Ramos (cell line): ENCODE measurements around the gene RCN2.
"Not testable (repeated sequence)": the region's sequence is repeated elsewhere in the genome, so short reads cannot be mapped to it uniquely, and the experiment has no call there.

ENCODE experiments used
- in situ Hi-C: fragments of 300-500 bp; cut with MboI; formaldehyde crosslinking; loops from one replicate; pipeline ENCODE4 v1.14.3; 2022; ENCODE audit warnings: low sequenced_read_pairs; ENCODE audit not compliant: unreplicated experiment

The RCN2 gene

GRCh38 chr15:76931397-76932134 lies at the start of gene RCN2:
RCN2 (plus strand) TSS chr15:76931749; CDS start chr15:76931842, 93 bp downstream.
- in situ Hi-C loops, result no loop called here

DNA sequence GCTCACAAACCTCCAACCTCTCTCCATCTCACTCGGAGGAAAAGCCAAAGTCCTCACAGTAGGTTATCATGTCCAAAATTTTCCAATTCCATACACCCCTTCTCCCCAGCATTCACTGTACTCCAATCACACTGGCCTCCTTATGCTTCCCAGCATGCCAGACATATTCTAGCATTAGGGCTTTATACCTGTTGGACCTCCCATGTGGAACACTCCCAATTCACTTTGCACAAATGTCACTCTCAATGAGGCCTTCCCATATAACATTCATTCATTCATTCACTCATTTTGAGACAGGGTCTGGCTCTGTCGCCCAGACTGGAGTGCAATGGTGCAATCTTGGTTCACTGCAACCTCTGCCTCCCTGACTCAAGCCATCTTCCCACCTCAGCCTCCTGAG lies 46.3 kb upstream of the RCN2 start:
- in situ Hi-C loops, result no loop called here

GRCh38 chr15:76887280-76888141 lies 44.0 kb upstream of the RCN2 start:
- in situ Hi-C loops, result not testable (repeated sequence)

- in situ Hi-C loops, result not testable (repeated sequence)
Measured at GRCh38 chr15:76892836-76893235, 38.7 kb upstream of the RCN2 start.

DNA sequence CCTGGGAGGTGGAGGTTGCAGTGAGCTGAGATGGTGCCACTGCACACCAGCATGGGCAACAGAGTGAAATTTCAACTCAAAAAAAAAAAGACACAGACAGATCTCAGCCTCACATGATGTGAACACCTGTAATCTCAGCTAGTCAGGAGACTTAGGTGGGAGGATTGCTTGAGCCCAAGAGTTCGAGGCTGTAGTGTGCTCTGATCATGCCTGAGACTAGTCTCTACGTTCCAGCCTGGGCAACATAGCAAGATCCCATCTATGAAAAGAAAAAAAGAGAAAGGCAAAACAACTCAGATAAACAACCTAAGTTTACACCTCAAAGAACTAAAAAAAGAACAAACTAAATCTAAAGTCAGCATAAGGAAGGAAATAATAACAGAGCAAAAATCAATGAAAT lies 37.4 kb upstream of the RCN2 start:
- in situ Hi-C loops, result no loop called here

DNA sequence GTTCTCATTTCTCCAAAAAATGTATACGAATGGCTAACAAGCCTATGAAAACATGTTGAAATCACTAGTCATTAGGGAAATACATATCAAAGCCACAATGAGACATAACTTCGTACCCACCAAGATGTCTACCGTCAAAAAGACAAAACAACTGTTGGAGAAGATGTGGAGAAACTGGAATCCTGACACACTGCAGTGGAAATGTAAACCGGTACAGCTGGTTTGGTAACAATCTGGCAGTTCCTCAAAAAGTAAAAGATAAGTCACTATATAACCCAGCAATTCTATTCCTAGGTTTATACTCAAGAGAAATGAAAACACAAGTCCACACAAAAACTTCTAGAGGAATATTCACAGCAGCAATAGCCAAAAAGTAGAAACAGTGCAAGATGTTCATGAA lies 33.4 kb upstream of the RCN2 start:
- in situ Hi-C loops, result no loop called here

DNA sequence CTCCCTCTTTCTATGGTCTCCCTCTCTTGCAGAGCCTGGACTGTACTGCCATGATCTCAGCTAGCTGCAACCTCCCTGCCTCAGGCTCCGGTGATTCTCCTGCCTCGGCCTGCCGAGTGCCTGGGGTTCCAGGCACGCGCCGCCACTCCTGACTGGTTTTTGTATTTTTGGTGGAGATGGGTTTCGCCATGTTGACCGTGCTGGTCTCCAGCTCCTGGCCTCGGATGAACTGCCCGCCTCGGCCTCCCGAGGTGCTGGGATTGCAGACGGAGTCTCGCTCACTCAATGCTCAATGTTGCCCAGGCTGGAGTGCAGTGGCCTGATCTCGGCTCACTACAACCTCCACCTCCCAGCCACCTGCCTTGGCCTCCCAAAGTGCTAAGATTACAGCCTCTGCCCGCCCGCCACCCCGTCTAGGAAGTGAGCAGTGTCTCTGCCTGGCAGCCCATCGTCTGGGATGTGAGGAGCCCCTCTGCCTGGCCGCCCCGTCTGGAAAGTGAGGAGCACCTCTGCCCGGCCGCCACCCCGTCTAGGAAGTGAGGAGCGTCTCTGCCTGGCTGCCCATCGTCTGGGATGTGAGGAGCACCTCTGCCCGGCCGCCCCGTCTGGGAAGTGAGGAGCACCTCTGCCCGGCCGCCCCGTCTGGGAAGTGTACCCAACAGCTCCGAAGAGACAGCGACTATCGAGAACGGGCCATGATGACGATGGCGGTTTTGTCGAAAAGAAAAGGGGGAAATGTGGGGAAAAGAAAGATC lies 32.2 kb upstream of the RCN2 start:
- in situ Hi-C loops, result not testable (repeated sequence)

GRCh38 chr15:76899931-76900310 lies 31.6 kb upstream of the RCN2 start:
- in situ Hi-C loops, result not testable (repeated sequence)

GRCh38 chr15:76901965-76902364 lies 29.6 kb upstream of the RCN2 start:
- in situ Hi-C loops, result no loop called here

DNA sequence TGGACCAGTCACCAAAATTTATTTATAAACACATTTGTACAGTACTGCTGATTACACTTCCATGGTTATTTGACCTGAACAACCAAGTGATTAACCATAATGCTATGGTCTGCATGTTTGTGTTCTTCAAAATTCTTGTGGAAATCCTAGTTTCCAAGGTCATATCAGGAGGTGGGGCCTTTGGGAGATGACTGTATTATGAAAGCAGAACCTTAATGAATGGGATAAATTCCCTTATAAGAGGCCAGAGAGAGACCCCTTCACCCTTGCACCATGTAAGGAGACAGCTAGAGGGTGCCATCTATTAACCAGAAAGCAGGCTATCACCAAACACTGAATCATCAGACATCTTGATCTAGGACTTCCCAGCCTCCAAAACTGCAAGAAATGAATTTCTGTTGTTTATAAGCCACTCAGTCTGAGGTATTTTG lies 28.3 kb upstream of the RCN2 start:
- in situ Hi-C loops, result no loop called here

GRCh38 chr15:76904461-76905012 lies 27.0 kb upstream of the RCN2 start:
- in situ Hi-C loops, result no loop called here

DNA sequence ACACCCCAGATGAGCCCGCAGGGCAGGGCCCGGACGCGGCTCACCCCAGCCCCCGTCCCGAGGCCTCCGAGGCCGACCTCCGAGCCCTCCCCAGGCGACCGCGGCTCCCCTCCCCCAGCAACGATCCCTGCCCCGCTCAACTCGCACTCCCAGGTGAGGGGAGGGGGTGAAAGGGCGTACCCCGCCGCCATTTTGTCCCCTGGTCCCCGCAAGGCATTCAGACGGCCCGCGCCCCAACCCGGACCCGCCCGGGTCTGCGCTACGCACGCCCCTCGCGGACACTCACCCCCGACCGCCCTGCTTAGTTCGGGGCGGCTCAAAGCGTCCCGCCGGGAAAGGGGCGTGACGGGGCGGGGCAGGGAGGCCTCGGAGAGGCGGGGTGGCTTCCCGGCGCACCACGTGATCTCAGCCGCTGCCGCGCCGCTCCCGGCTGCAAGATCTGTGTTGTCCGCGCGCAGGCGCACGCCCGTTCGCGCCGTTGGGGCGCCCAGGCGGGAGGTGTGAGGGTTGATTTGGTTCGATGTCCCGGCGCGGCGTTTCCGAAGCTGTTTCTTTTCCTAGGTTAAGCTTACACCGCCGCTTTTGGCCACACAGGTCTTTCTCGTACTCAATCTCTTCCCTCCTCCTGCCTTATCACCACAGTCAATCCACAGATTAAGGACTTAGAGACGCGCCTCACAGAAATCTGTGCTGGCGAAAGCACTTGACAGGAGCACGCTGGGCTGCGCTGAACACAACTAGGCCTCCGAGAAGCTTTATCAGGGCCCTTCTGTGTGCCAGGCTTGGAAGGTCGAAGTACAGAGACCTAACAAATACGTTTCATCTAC lies 26.3 kb upstream of the RCN2 start, which contains the start of gene SCAPER:
SCAPER (minus strand) TSS at position 328 of the 827 bp plus-strand sequence. CDS start 21,523 bp downstream, outside the sequence.
- in situ Hi-C loops, result no loop called here

GRCh38 chr15:76905855-76906254 lies 25.7 kb upstream of the RCN2 start:
- in situ Hi-C loops, result no loop called here

DNA sequence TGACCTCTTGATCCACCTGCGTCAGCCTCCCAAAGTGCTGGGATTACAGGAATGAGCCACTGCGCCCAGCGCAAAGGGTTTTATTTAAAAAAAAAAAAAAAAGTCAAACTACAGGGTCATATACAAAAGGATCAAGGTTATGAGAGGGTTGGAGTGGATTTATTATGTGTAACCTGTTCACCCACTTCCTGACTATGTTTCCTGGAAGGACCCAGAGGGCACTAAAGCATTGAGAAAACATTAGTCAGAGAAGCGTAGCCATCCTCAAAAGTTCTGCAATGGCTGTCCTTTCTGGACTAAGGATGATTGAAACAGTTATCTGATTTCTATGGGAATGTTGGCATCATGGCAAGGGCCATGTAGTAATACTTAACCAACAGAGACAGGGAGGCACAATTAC lies 19.1 kb upstream of the RCN2 start:
- in situ Hi-C loops, result no loop called here

DNA sequence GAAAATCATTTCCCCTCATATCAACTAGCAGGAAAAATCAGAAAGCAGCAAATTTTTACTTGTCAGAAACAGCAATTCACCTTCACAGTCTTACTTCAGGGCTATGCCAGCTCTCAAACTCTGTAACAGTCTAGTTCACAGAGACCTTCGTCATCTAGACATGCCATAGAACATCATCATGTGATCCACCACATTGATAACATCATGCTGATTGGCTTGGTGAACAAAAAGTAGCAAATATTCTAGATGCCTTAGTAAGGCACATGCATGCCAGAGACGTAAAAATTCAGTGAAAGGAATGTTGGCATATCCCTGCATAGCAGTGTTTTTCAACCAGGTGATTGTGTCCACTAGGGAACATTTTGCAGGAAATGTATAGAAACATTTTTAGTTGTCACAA lies 17.8 kb upstream of the RCN2 start:
- in situ Hi-C loops, result no loop called here

DNA sequence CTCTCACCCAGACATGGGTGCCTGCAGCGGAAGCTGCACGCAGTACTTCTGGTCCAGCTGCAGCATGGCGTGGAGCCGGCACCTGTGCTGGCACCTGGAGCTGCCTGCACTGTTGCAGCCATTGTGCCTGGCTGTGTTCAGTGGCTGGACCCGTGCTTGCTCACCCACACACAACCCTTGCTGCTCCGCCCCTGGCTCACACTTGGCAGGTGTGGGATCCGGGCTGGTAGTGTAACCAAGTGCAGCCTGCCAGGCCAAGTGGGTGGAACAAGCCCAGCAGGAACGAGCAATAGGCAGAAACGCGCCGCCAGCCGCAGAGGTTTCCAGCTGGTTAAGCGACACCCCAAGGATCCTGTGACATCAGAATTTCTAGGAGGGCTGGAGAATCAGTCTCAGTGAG lies 15.2 kb upstream of the RCN2 start:
- in situ Hi-C loops, result no loop called here

DNA sequence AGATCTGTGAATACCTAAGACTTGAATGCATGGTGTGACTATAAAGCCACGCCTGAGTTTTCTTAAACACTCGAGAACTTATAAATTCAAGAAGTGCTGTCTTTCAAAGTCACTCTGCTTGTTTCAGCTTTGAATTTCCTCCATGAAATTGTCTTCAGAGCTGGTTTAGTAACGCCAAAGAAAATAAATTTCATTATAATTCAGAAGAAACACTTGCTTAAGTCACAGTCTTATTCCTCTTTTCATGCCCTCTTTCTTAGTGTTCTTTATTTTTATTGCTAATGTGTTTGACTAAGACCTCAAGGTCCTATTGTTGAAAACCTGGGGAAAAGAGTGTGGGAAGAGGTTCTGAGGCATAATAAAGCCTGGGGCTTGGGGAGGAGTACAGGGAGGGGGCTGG lies 3.3 kb upstream of the RCN2 start:
- in situ Hi-C loops, result no loop called here

- in situ Hi-C loops, result no loop called here
Measured at GRCh38 chr15:76929011-76929760, 2.4 kb upstream of the RCN2 start.
